KMS-11 (cell line): ENCODE results near the gene GPR148.

ENCODE experiments used
- H2AFZ ChIP-seq: fragments of 200-600 bp; sonication (generic); 2 replicates; pipeline ENCODE4 v1.6.1; 2016; ENCODE audit warnings: antibody characterized with exemption, mixed run types, low read depth
- H3K27ac ChIP-seq: fragments of 200-600 bp; sonication (generic); 2 replicates; pipeline ENCODE4 v1.6.1; 2016; ENCODE audit warnings: mild to moderate bottlenecking, mixed run types
- H3K27me3 ChIP-seq: fragments of 200-600 bp; sonication (generic); 2 replicates; pipeline ENCODE4 v1.6.1; 2017; ENCODE audit warnings: mild to moderate bottlenecking, low read depth, mixed run types, moderate library complexity; ENCODE audit not compliant: insufficient read depth
- H3K36me3 ChIP-seq: fragments of 200-600 bp; sonication (generic); 2 replicates; pipeline ENCODE4 v1.6.1; 2017; ENCODE audit warnings: mild to moderate bottlenecking, mixed run types; ENCODE audit not compliant: insufficient read depth
- H3K4me1 ChIP-seq: fragments of 200-600 bp; sonication (generic); 2 replicates; pipeline ENCODE4 v1.6.1; 2016; ENCODE audit warnings: mild to moderate bottlenecking, low read depth, mixed run types; ENCODE audit not compliant: poor library complexity, severe bottlenecking
- H3K4me2 ChIP-seq: fragments of 200-600 bp; sonication (generic); 2 replicates; pipeline ENCODE4 v1.7.0; 2016; ENCODE audit warnings: mild to moderate bottlenecking, mixed run types
- H3K4me3 ChIP-seq: fragments of 200-600 bp; sonication (generic); IDR thresholded peaks from 2 replicates; pipeline ENCODE4 v1.6.1; 2017; ENCODE audit warnings: low read depth, low read length, mixed read lengths; ENCODE audit not compliant: insufficient read depth
- H3K79me2 ChIP-seq: fragments of 200-600 bp; sonication (generic); 2 replicates; pipeline ENCODE4 v1.6.1; 2016; ENCODE audit warnings: low read depth, mixed run types; ENCODE audit not compliant: insufficient read depth
- H3K9ac ChIP-seq: fragments of 200-600 bp; sonication (generic); 2 replicates; pipeline ENCODE4 v1.6.1; 2016; ENCODE audit warnings: mild to moderate bottlenecking, mixed run types
- H4K20me1 ChIP-seq: fragments of 200-600 bp; sonication (generic); 2 replicates; pipeline ENCODE4 v1.6.1; 2016; ENCODE audit warnings: mild to moderate bottlenecking, mixed run types; ENCODE audit not compliant: insufficient read depth
- CTCF ChIP-seq: fragments of 200-600 bp; sonication (generic); conservative IDR thresholded peaks from 2 replicates; pipeline ENCODE4 v1.6.1; 2017; ENCODE audit warnings: low read depth, mild to moderate bottlenecking, antibody characterized with exemption, low read length, moderate library complexity, mixed read lengths

The GPR148 gene

GRCh38 chr2:130776550-130776949, 47.7 kb downstream of the GPR148 start:
- no peak overlapping the region for H3K4me3 ChIP-seq
- no peak overlapping the region for H3K9ac ChIP-seq
- H3K27me3 ChIP-seq, result no peaks in the 10 kb centered on the region
- H3K36me3 ChIP-seq, result no peaks in the 10 kb centered on the region
- TF ChIP-seq CTCF, result no peak
- no peaks in the 10 kb centered on the region for H3K4me1 ChIP-seq
- no peak overlapping the region for H2AFZ ChIP-seq
- no peak overlapping the region for H3K27ac ChIP-seq
- no peaks in the 10 kb centered on the region for H4K20me1 ChIP-seq
- H3K79me2 ChIP-seq, result no peaks in the 10 kb centered on the region
- no peak overlapping the region for H3K4me2 ChIP-seq

- Histone ChIP-seq H3K27ac (no peak overlapping the region), H3K4me2 (no peak overlapping the region), H3K4me3 (no peak overlapping the region), H3K9ac (no peak overlapping the region), H3K79me2 (no peaks in the 10 kb centered on the region), H3K4me1 (no peaks in the 10 kb centered on the region), H3K36me3 (no peaks in the 10 kb centered on the region), H3K27me3 (no peaks in the 10 kb centered on the region), H4K20me1 (no peaks in the 10 kb centered on the region), H2AFZ (no peak overlapping the region)
- TF ChIP-seq CTCF, result no peak
These were observed 49.9 kb downstream of the GPR148 start for GRCh38 chr2:130778781-130779180.
